Measurements from ENCODE around the gene VIT.
"Not testable (repeated sequence)": the region's sequence is repeated elsewhere in the genome, so short reads cannot be mapped to it uniquely, and the experiment has no call there.

The VIT gene

DNA sequence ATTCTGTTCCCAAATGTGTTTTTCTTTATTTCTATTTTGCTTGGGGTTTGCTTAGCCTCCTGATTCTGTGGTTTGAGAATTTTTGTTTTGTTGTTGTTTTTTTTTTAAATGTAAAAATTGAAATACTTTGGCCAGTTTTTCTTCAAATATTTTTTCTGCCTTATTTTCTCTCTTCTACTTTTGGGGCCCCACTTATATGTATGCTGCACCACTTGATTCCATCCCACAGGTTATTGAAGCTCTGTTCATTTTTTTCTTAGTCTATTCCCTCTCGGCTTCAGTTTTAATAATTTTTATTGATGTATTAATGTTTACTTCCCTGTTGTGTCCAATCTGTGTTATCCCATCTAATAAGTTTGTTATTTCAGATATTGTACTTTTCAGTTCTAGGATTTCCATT is 17.7 kb upstream of the VIT start:
- no peak for TF ChIP-seq CTCF (IDR thresholded peaks at IDR 0.05; ENCODE audit: low read depth, low read length, missing control alignments)
- no peak overlapping the region for H3K27ac ChIP-seq
- in situ Hi-C loops (cut with HindIII; ENCODE audit: low pct_ligation_motif_present, low sequenced_read_pairs): no loop called here
- H3K36me3 ChIP-seq (replicated peaks): no peaks in the 10 kb centered on the region
- no peaks in the 10 kb centered on the region for H3K27me3 ChIP-seq (replicated peaks)
- no peak overlapping the region for H3K4me3 ChIP-seq (ENCODE audit: low read depth, low read length)
- DNase-seq: no peak

DNA sequence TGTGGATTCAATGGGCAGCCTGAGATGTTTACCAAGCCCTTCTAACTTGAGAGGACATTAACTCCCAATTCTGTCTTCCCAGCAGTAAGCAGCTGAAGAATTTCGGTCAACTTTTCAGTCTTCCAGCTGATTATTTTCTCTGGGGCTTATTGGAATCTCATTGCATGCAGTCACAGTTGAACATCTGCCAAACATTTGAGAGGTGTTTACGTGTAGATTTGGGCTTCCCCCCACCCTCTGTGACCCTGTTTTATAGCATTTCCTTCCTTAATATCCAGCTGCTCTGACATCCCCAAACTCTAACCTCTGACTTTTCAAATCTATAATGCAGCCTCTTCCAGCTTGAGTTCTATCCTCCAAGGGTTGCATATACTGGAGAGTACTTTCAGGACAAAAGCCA is 16.5 kb upstream of the VIT start:
- no peak for DNase-seq
- no peak for TF ChIP-seq CTCF (IDR thresholded peaks at IDR 0.05; ENCODE audit: low read depth, low read length, missing control alignments)
- Histone ChIP-seq H3K27ac (no peak overlapping the region), H3K36me3 (replicated peaks) (no peaks in the 10 kb centered on the region), H3K4me3 (ENCODE audit: low read depth, low read length) (no peak overlapping the region), H3K27me3 (replicated peaks) (no peaks in the 10 kb centered on the region)
- in situ Hi-C loops (cut with HindIII; ENCODE audit: low pct_ligation_motif_present, low sequenced_read_pairs): no loop called here

DNA sequence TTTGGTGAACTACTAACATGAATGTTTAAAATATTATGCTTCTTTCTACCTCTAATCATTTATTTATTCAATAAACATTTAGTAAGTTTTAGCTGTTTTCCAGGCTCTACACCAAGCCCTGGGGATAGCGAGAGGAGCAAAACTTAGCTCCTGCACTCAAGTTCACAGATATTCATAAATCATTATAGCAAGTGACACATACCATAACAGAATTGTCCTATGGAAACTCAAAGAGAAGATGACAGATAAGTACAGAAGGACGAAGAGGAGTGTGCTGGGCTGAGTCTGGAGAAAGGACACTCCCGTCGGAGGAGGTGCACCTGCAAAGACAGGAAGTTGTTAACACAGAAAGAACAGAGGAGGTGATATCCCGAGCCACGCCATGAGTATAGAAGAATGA is 13.9 kb upstream of the VIT start:
- Histone ChIP-seq H3K4me3 (ENCODE audit: low read depth, low read length) (no peak overlapping the region), H3K27ac (no peak overlapping the region), H3K27me3 (replicated peaks) (no peaks in the 10 kb centered on the region), H3K36me3 (replicated peaks) (no peaks in the 10 kb centered on the region)
- DNase-seq: no peak
- in situ Hi-C loops (cut with HindIII; ENCODE audit: low pct_ligation_motif_present, low sequenced_read_pairs): no loop called here
- TF ChIP-seq CTCF (IDR thresholded peaks at IDR 0.05; ENCODE audit: low read depth, low read length, missing control alignments): no peak

DNA sequence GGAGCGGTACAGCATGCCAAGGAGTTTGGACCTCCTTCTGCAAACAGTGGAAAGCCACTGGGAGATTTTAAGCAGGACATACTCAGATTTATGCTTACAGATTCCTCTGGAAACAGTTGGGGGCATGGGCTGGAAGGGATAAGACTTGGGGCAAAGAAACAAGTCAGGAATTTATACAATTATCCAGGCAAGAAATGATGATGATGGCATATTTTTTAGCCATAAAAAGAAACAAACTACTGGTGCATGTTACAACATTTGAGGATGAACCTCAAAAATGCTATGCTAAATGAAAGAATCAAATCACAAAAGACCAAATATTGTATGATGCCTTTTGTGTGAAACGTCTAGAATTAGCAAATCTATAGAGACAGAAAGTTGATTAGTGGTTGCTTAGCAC is 13.5 kb upstream of the VIT start:
- in situ Hi-C loops (cut with HindIII; ENCODE audit: low pct_ligation_motif_present, low sequenced_read_pairs): no loop called here
- no peak for DNase-seq
- Histone ChIP-seq H3K27me3 (replicated peaks) (no peaks in the 10 kb centered on the region), H3K27ac (no peak overlapping the region), H3K36me3 (replicated peaks) (no peaks in the 10 kb centered on the region), H3K4me3 (ENCODE audit: low read depth, low read length) (no peak overlapping the region)
- no peak for TF ChIP-seq CTCF (IDR thresholded peaks at IDR 0.05; ENCODE audit: low read depth, low read length, missing control alignments)

DNA sequence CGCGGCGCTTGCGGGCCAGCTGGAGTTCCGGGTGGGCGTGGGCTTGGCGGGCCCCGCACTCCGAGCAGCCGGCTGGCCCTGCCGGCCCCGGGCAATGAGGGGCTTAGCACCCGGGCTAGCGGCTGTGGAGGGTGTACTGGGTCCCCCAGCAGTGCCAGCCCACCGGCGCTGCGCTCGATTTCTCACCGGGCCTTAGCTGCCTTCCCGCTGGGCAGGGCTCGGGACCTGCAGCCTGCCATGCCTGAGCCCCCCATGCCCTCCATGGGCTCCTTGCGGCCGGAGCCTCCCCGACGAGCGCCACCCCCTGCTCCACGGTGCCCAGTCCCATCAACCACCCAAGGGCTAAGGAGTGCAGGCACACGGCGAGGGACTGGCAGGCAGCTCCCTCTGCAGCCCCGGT is 8.2 kb upstream of the VIT start:
- DNase-seq; H3K36me3 ChIP-seq (replicated peaks); H3K4me3 ChIP-seq (ENCODE audit: low read depth, low read length); H3K27ac ChIP-seq; H3K27me3 ChIP-seq (replicated peaks); in situ Hi-C loops (cut with HindIII; ENCODE audit: low pct_ligation_motif_present, low sequenced_read_pairs): not testable (repeated sequence)

- DNase-seq; H3K36me3 ChIP-seq (replicated peaks); in situ Hi-C loops (cut with HindIII; ENCODE audit: low pct_ligation_motif_present, low sequenced_read_pairs); H3K4me3 ChIP-seq (ENCODE audit: low read depth, low read length); H3K27me3 ChIP-seq (replicated peaks); H3K27ac ChIP-seq: not testable (repeated sequence)
Measured at GRCh38 chr2:36689013-36689412, 7.5 kb upstream of the VIT start.

- Histone ChIP-seq H3K27ac (no peak overlapping the region), H3K27me3 (replicated peaks) (no peaks in the 10 kb centered on the region), H3K36me3 (replicated peaks) (no peaks in the 10 kb centered on the region), H3K4me3 (ENCODE audit: low read depth, low read length) (no peak overlapping the region)
- TF ChIP-seq CTCF (IDR thresholded peaks at IDR 0.05; ENCODE audit: low read depth, low read length, missing control alignments): no peak
- in situ Hi-C loops (cut with HindIII; ENCODE audit: low pct_ligation_motif_present, low sequenced_read_pairs): no loop called here
- DNase-seq: no peak
Measured at GRCh38 chr2:36692121-36692520, 4.4 kb upstream of the VIT start.
